Neural progenitor cell (in vitro differentiated cells): ENCODE measurements around the gene ESR2.

Experiments
- CTCF ChIP-seq: fragments of 200-600 bp; sonication (generic); IDR thresholded peaks from 2 replicates; pipeline ENCODE4 v1.5.1; 2017; ENCODE audit warnings: antibody characterized with exemption, mild to moderate bottlenecking
- EZH2 ChIP-seq: fragments of 200-600 bp; sonication (generic); IDR thresholded peaks from 2 replicates; pipeline ENCODE4 v1.6.1; 2017; ENCODE audit warnings: antibody characterized with exemption, mild to moderate bottlenecking, moderate library complexity
- EZH2phosphoT487 ChIP-seq: fragments of 200-600 bp; sonication (generic); IDR thresholded peaks from 2 replicates; pipeline ENCODE4 v1.6.1; 2017; ENCODE audit warnings: antibody characterized with exemption

- TF ChIP-seq EZH2phosphoT487 (no peak), CTCF (no peak), EZH2 (no peak)
Measured at GRCh38 chr14:64202716-64203115, 91.5 kb downstream of the ESR2 start.
